Measurements from ENCODE around the gene PREX1. TPM values are rescaled to one million over a fixed set of nuclear protein-coding genes. Genes with fewer than 3 reads are reported as not detected.

PREX1 gene
- total and polyA plus RNA-seq, 2 experiments from 2014 or later: 2.4 to 10.3 TPM

- no peak overlapping the region for H3K4me3 Mint-ChIP-seq
- H3K36me3 ChIP-seq (ENCODE audit: insufficient read depth): no peaks in the 10 kb centered on the region
- H3K36me3 Mint-ChIP-seq (ENCODE audit: low read depth): no peaks in the 10 kb centered on the region
- H3K4me2 ChIP-seq: no peak overlapping the region
- H3K27me3 ChIP-seq (ENCODE audit: insufficient read depth): no peaks in the 10 kb centered on the region
- no peak overlapping the region for H3K27ac ChIP-seq (ENCODE audit: low read depth)
- no peaks in the 10 kb centered on the region for H3F3A ChIP-seq (replicated peaks; ENCODE audit: low read depth)
- TF ChIP-seq EZH2phosphoT487 (IDR thresholded peaks at IDR 0.05; ENCODE audit: unreplicated experiment) (no peak), ZNF114 (CRISPR knock-in tag; IDR thresholded peaks at IDR 0.05) (no peak), REST (IDR thresholded peaks at IDR 0.05; ENCODE audit: unreplicated experiment) (no peak), EZH2 (IDR thresholded peaks at IDR 0.05; ENCODE audit: low read depth, unreplicated experiment) (no peak), CTCF (conservative IDR thresholded peaks at IDR 0.05; ENCODE audit: low read depth in 2 of 2) (no peak), STAT1 (IDR thresholded peaks at IDR 0.05; ENCODE audit: unreplicated experiment) (no peak)
- no peaks in the 10 kb centered on the region for H3K9me3 Mint-ChIP-seq
- H3K27ac Mint-ChIP-seq: peak overlapping the region; percentile 10
- no peak overlapping the region for H2AFZ ChIP-seq
- no peak for ATAC-seq
- DNase-seq (ENCODE audit: low spot score): no peak
- H4K20me1 ChIP-seq (replicated peaks; ENCODE audit: insufficient read depth): no peaks in the 10 kb centered on the region
- no peaks in the 10 kb centered on the region for H3K79me2 ChIP-seq (replicated peaks; ENCODE audit: insufficient read depth)
- H3K4me1 ChIP-seq (ENCODE audit: insufficient read depth): no peaks in the 10 kb centered on the region; the same call in 1 of the 2 replicates
- H3K4me1 Mint-ChIP-seq: peaks cover 5% of the 10 kb centered on the region
- H3K9me2 ChIP-seq (ENCODE audit: insufficient read depth): no peaks in the 10 kb centered on the region
- H3K4me3 ChIP-seq: no peak overlapping the region
- peaks cover 2% of the 10 kb centered on the region for H3K27me3 Mint-ChIP-seq (ENCODE audit: insufficient read depth, low read depth, poor library complexity)
Observed at GRCh38 chr20:48622421-48622820, 205.4 kb downstream of the PREX1 start.

- Histone ChIP-seq H2AFZ (peak overlapping the region; percentile 81; the same call in 1 of the 2 replicates), H3K4me3 (peak overlapping the region; percentile 49; the same call in 1 of the 2 replicates), H3K27ac (ENCODE audit: low read depth) (no peak overlapping the region), H4K20me1 (replicated peaks; ENCODE audit: insufficient read depth) (no peaks in the 10 kb centered on the region), H3K9me2 (ENCODE audit: insufficient read depth) (no peaks in the 10 kb centered on the region), H3K36me3 (ENCODE audit: insufficient read depth) (no peaks in the 10 kb centered on the region), H3K27me3 (ENCODE audit: insufficient read depth) (no peaks in the 10 kb centered on the region), H3K4me1 (ENCODE audit: insufficient read depth) (no peaks in the 10 kb centered on the region; the same call in 1 of the 2 replicates), H3K79me2 (replicated peaks; ENCODE audit: insufficient read depth) (no peaks in the 10 kb centered on the region), H3F3A (replicated peaks; ENCODE audit: low read depth) (no peaks in the 10 kb centered on the region), H3K4me2 (no peak overlapping the region)
- Mint-ChIP-seq H3K9me3 (no peaks in the 10 kb centered on the region; the same call in 2 of the 3 replicates), H3K4me3 (no peak overlapping the region), H3K36me3 (ENCODE audit: low read depth) (no peaks in the 10 kb centered on the region), H3K27me3 (ENCODE audit: insufficient read depth, low read depth, poor library complexity) (peaks cover 2% of the 10 kb centered on the region), H3K27ac (no peak overlapping the region), H3K4me1 (peaks cover 5% of the 10 kb centered on the region)
- no peak for DNase-seq (ENCODE audit: low spot score)
- no peak for TF ChIP-seq ETS1 (IDR thresholded peaks at IDR 0.05)
- no peak for TF ChIP-seq POLR2AphosphoS5 (IDR thresholded peaks at IDR 0.05; ENCODE audit: low read depth)
- no peak for TF ChIP-seq EZH2phosphoT487 (IDR thresholded peaks at IDR 0.05; ENCODE audit: unreplicated experiment)
- TF ChIP-seq JUNB (IDR thresholded peaks at IDR 0.05; ENCODE audit: unreplicated experiment): no peak
- TF ChIP-seq ZNF331 (CRISPR knock-in tag; IDR thresholded peaks at IDR 0.05; ENCODE audit: low read depth): no peak
- no peak for TF ChIP-seq STAT1 (IDR thresholded peaks at IDR 0.05; ENCODE audit: unreplicated experiment)
- no peak for TF ChIP-seq CTCF (conservative IDR thresholded peaks at IDR 0.05; ENCODE audit: low read depth in 2 of 2)
- no peak for TF ChIP-seq ZNF114 (CRISPR knock-in tag; IDR thresholded peaks at IDR 0.05)
- TF ChIP-seq NANOG (IDR thresholded peaks at IDR 0.05; ENCODE audit: borderline replicate concordance): no peak
- no peak for ATAC-seq
Observed at GRCh38 chr20:48621376-48622078, 206.3 kb downstream of the PREX1 start.
